Measurements from ENCODE around the gene TXNDC11. TPM values are rescaled to one million over a fixed set of nuclear protein-coding genes. Genes with fewer than 3 reads are reported as not detected.

Gene TXNDC11
- total RNA-seq, 2 experiments from 2014 or later: 27.3 to 28.3 TPM

DNA sequence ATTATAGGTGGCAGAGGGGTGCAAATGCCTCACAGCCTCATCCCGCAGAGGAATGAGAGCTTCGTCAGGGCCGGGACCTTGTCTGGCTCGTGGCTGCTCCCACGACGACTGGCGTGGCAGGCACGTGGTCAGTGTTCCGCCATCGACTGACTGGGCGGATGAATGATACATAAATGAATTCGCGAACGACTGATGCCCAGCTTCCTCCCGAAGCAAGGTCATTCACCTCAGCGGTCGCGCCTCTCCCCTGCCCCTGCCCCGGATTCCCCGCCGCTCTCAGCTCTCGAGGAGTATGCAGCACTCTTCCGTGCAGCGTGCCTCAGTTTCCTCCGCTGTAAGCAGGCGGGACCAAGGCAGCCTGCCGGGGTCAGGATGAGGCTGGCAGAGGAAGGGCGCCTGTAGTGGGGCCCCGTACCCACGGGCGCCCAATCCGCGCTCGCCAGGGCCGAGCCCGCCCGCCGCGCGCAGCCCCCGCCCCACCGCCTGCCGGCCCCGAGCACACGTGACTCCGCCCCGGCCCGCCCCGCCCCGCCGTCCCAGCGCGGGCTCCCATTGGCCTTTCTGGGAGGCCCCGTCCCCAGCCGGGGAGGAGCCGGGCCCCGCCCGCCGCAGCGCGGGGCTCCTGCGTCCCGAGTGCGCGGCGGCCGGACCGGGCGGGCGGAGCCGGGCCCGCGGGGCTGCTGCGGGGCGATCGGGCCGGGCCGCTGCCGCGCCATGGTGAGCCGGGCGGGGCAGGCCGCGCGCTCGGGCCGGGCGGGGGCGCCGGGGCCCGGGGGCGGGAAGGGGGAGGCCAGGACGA lies 74.6 kb downstream of the TXNDC11 start, which contains the start of gene SNN:
TSS of gene SNN (plus strand) at position 632 of the 799 bp plus-strand sequence. CDS start 7,605 bp downstream, outside the sequence.
- ATAC-seq: peak; percentile 90
- peak; percentile 93 for DNase-seq
- Mint-ChIP-seq H3K4me3 (peak within 1 kb of the TSS; percentile 72), H3K27ac (no peak within 1 kb of the TSS), H3K27me3 (no peaks in the 10 kb centered on the region), H3K9me3 (ENCODE audit: low read depth) (no peaks in the 10 kb centered on the region), H3K36me3 (ENCODE audit: low read depth) (no peaks in the 10 kb centered on the region), H3K4me1 (peaks cover 73% of the 10 kb centered on the region)
- intact Hi-C loops (cut with DNase I, micrococcal nuclease): loop anchor here in 1 of 2 experiments (1.0 to 2.0 kb wide), 9 partner anchors 74 to 725 kb away; partner anchors contain the start of genes DEXI, RMI2, RSL1D1 and SNX29
- ChIA-PET CTCF (interaction anchor here (0.6 to 1.6 kb wide), 3 partner anchors 12 to 263 kb away, joined by 3 to 9 read pairs (median 4); no protein-coding TSS in a partner anchor), POLR2A (no interaction called here)

DNA sequence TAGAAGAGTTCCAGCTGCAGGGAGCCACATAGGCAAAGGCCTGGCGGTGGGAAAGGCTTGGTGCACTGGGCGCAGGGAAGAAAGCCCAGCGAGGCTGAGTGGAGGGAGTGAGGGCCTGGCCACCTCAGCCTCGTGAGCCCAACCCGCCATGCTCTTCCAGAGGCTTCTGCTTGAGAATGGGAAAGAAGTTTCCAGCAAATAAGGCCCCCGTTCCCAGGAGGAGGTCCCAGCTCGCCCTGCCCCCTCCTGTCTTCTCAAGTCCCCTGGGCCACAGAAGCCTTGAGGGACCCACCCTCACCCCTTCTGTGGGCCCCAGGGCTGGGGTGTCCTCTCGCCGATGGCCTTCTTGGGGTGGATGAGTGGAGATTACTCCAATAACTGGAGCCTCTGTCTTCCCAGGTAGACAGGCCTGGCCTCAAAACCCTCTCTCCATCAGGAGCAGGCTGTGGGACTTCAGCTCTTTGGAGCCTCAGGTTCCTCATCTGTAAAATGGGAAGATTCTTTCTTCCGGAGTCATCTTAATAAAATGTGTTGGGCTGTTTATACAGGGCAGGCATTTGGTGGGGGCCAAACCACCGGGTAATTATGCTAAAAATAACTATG lies 75.3 kb downstream of the TXNDC11 start:
- Mint-ChIP-seq H3K9me3 (ENCODE audit: low read depth) (no peaks in the 10 kb centered on the region), H3K36me3 (ENCODE audit: low read depth) (no peaks in the 10 kb centered on the region), H3K4me3 (peak overlapping the region; percentile 61), H3K4me1 (peaks cover 67% of the 10 kb centered on the region), H3K27me3 (no peaks in the 10 kb centered on the region), H3K27ac (no peak overlapping the region)
- intact Hi-C loops (cut with DNase I, micrococcal nuclease): no loop called here
- CTCF ChIA-PET: interaction anchor here (0.6 kb wide), 1 partner anchor 262 kb away, joined by 4 read pairs; no protein-coding TSS in a partner anchor
- POLR2A ChIA-PET: interaction anchor here (0.6 kb wide), 1 partner anchor 708 kb away, joined by 3 read pairs; no protein-coding TSS in a partner anchor
- no peak for DNase-seq
- no peak for ATAC-seq

DNA sequence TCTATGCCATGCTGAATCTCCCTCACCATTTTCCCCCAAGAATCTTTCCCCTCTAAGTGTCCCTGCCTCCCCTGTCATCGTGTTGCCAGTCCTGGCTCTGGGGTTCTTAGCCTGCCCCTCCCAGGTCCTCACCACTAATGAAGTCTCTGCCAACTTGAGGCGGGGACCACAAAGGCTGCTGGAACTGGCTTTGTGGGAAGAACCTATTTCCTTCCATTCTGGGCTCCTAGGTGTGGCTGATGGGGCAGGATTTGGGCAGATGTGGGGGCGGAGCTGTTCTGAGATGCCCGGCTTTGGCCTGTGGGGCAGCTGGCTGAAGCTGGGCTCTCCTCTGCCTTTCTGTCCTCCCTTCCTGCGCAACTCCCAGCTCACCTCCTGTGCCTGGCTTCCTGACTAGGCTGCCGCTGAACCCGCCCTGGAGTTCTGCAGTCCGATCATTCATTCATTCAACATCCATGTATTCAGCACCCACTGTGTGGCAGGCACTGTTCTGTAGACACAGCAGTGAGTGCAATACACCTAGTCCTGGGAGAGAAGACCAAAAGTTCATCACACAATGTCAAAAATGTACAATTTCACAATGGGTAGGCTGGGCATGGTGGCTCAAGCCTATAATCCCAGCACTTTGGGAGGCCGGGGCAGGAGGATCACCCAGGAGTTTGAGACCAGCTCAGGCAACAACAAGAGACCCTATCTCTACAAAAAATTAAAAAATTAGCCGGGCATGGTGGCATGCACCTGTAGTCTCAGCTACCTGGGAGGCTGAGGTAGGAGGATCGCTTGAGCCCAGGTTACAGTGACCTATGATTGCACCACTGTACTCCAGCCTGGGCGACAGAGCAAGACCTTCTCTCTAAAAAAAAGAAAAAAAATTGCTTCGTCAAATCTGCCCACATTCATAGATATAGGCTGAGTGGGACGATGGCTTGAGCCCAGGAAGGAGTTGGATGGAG lies 76.3 kb downstream of the TXNDC11 start:
- H3K9me3 Mint-ChIP-seq (ENCODE audit: low read depth): no peaks in the 10 kb centered on the region
- H3K36me3 Mint-ChIP-seq (ENCODE audit: low read depth): no peaks in the 10 kb centered on the region
- no peak for DNase-seq
- H3K27me3 Mint-ChIP-seq: no peaks in the 10 kb centered on the region
- ChIA-PET POLR2A (interaction anchor here (0.6 kb wide), 1 partner anchor 707 kb away, joined by 3 read pairs; no protein-coding TSS in a partner anchor), CTCF (interaction anchor here (1.4 kb wide), 3 partner anchors 23 to 716 kb away, joined by 4 to 7 read pairs (median 4); no protein-coding TSS in a partner anchor)
- ATAC-seq: no peak
- peak overlapping the region; percentile 22 for H3K27ac Mint-ChIP-seq
- H3K4me3 Mint-ChIP-seq: no peak overlapping the region
- intact Hi-C loops (cut with DNase I, micrococcal nuclease): no loop called here
- H3K4me1 Mint-ChIP-seq: peaks cover 57% of the 10 kb centered on the region

DNA sequence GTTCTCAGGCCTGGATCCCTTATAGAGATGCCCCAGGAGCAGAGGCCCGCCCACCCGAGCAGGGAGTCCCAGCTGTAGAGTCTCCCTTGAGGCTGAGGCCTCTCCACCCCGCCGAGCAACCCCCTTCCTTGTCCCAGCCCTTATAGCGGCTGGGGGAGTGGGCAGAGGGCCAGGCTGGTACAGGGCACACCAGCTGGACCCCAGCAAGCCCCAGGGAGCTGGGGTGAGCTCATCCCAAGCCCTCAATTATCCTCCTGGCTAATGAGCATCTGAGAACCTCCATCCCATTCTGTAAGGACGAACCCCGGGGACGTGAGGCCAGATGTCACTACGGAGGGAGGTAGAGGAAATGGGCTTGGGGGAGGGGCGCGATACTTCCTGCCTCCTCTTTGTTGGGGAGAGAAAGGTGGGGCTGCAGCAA lies 77.6 kb downstream of the TXNDC11 start:
- DNase-seq (peak; percentile 58), ATAC-seq (no peak)
- Mint-ChIP-seq H3K4me1 (peaks cover 44% of the 10 kb centered on the region), H3K9me3 (ENCODE audit: low read depth) (no peaks in the 10 kb centered on the region), H3K4me3 (peak overlapping the region; percentile 29), H3K27ac (peak overlapping the region; percentile 78), H3K27me3 (no peaks in the 10 kb centered on the region), H3K36me3 (ENCODE audit: low read depth) (no peaks in the 10 kb centered on the region)
- intact Hi-C loops (cut with DNase I, micrococcal nuclease): no loop called here
- ChIA-PET CTCF (interaction anchor here (0.9 to 1.4 kb wide), 7 partner anchors 10 to 715 kb away, joined by 3 to 7 read pairs (median 4); no protein-coding TSS in a partner anchor), POLR2A (interaction anchor here (0.5 kb wide), 1 partner anchor 25 kb away, joined by 3 read pairs; no protein-coding TSS in a partner anchor)

DNA sequence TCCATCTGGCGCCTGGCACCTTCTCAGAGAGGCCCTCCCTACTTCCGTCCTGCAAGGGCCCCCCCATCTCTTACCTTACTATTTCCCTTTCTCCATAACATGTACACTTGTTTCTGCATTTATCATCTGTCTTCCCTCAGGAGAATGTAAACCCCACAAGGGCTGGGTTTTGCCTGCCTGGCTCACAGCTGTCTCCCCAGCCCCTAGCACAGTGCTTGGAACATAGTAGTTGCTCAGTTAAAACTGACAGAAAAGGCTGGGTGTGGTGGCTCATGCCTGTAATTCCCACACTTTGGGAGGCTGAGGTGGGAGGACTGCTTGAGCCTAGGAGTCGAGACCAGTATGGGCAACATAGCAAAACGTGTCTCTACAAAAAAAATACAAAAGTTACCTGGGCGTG lies 80.1 kb downstream of the TXNDC11 start:
- H3K4me1 Mint-ChIP-seq: peaks cover 33% of the 10 kb centered on the region
- H3K9me3 Mint-ChIP-seq (ENCODE audit: low read depth): no peaks in the 10 kb centered on the region
- no peak overlapping the region for H3K27ac Mint-ChIP-seq
- ATAC-seq: no peak
- DNase-seq: no peak
- ChIA-PET POLR2A (interaction anchor here (0.6 kb wide), 1 partner anchor 57 kb away, joined by 7 read pairs; no protein-coding TSS in a partner anchor), CTCF (interaction anchor here (0.6 kb wide), 1 partner anchor 128 kb away, joined by 4 read pairs; no protein-coding TSS in a partner anchor)
- no peak overlapping the region for H3K4me3 Mint-ChIP-seq
- no peaks in the 10 kb centered on the region for H3K36me3 Mint-ChIP-seq (ENCODE audit: low read depth)
- intact Hi-C loops (cut with DNase I, micrococcal nuclease): no loop called here
- H3K27me3 Mint-ChIP-seq: no peaks in the 10 kb centered on the region

DNA sequence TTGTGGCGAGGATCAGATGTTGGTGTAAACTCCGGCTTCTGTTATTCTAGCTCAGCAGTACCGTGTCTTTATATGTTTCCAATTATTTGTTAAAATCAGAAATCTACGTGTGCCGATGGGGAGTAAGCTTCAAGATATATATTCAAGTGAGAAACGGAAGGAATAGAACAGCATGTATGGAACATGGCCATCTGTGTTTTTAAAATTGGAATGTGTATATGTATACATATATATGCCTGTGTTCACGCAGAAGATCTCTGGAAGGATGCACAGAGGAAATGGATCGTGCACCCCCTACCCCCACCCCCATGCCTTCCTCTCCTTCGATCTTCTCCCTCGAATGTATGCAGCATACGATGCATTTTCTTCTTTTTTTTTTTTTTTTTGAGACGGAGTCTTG lies 82.1 kb downstream of the TXNDC11 start:
- Mint-ChIP-seq H3K27me3 (no peaks in the 10 kb centered on the region), H3K9me3 (ENCODE audit: low read depth) (no peaks in the 10 kb centered on the region), H3K4me3 (no peak overlapping the region), H3K36me3 (ENCODE audit: low read depth) (no peaks in the 10 kb centered on the region), H3K4me1 (peaks cover 19% of the 10 kb centered on the region), H3K27ac (no peak overlapping the region)
- ChIA-PET POLR2A (no interaction called here), CTCF (interaction anchor here (0.9 to 1.4 kb wide), 6 partner anchors 13 to 680 kb away, joined by 3 to 4 read pairs (median 3); no protein-coding TSS in a partner anchor)
- ATAC-seq (no peak), DNase-seq (no peak)
- intact Hi-C loops (cut with DNase I, micrococcal nuclease): no loop called here

DNA sequence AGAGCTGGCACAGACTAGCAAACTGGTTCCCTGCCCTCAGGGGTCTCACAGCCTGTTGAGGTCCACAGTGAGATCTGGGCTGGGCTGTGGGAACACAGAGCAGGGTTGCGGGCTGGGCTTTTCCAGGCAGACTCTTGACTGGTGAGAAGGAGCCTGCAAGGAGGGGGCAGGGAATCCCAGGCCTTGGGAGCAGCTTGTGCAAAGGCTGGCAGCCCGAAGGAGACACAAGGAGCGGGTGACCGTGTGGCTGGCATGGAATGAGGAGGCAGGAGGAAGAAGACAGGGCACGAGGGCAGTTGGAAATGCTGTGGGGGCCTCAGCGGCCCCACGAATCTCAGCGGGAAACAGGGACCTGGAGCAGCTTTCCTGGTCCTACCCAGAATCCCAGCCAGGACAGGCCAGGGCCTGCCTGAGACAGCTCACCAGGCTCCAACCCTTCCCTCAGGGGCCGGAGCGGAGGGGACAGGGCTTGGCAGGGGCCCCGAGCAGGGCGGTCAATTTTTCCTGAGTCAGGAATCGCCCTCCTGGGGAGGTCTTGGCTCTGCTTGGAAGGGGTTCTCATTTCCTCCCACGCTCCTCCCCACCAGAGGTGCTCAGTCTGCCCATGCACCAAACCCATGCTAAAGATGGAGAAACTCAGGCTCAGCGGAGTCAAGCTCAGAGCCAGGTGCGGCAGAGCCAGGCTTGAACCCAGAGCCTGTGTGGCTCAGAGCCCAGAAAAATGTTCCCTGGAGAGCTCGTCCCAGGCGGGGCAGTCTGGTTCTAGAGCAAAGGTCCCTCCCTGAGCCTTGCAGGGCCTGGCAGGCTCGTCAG lies 83.6 kb downstream of the TXNDC11 start:
- H3K4me3 Mint-ChIP-seq: no peak overlapping the region
- ChIA-PET POLR2A (interaction anchor here (0.6 kb wide), 1 partner anchor 31 kb away, joined by 3 read pairs; no protein-coding TSS in a partner anchor), CTCF (interaction anchor here (0.6 to 1.1 kb wide), 5 partner anchors 70 to 796 kb away, joined by 3 read pairs; no protein-coding TSS in a partner anchor)
- no peak overlapping the region for H3K27ac Mint-ChIP-seq
- DNase-seq: no peak
- H3K9me3 Mint-ChIP-seq (ENCODE audit: low read depth): no peaks in the 10 kb centered on the region
- H3K27me3 Mint-ChIP-seq: no peaks in the 10 kb centered on the region
- peaks cover 10% of the 10 kb centered on the region for H3K4me1 Mint-ChIP-seq
- H3K36me3 Mint-ChIP-seq (ENCODE audit: low read depth): no peaks in the 10 kb centered on the region
- no peak for ATAC-seq
- intact Hi-C loops (cut with DNase I, micrococcal nuclease): no loop called here

DNA sequence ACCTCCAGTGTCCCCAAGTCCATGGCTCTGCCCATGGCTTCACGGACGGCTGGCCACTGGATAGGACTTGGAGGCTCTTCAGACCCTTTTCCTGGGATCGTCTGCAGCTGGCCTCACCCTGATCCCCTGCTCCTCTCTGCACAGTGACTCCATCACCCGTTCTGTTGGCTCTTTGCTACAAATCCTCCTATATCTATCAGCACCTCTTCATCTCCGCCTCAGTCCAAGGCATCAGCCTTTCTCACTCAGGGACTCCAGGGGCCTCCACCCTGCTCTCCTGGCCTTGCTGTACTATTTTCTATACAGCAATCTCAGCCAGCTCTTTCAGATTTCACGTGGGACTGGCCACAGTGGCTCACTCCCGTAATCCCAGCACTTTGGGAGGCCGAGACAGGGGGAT lies 85.1 kb downstream of the TXNDC11 start:
- Mint-ChIP-seq H3K4me3 (no peak overlapping the region), H3K36me3 (ENCODE audit: low read depth) (no peaks in the 10 kb centered on the region), H3K27me3 (no peaks in the 10 kb centered on the region), H3K4me1 (peaks cover 7% of the 10 kb centered on the region), H3K27ac (no peak overlapping the region), H3K9me3 (ENCODE audit: low read depth) (no peaks in the 10 kb centered on the region)
- POLR2A ChIA-PET: no interaction called here
- CTCF ChIA-PET: no interaction called here
- intact Hi-C loops (cut with DNase I, micrococcal nuclease): no loop called here
- no peak for DNase-seq
- ATAC-seq: no peak

DNA sequence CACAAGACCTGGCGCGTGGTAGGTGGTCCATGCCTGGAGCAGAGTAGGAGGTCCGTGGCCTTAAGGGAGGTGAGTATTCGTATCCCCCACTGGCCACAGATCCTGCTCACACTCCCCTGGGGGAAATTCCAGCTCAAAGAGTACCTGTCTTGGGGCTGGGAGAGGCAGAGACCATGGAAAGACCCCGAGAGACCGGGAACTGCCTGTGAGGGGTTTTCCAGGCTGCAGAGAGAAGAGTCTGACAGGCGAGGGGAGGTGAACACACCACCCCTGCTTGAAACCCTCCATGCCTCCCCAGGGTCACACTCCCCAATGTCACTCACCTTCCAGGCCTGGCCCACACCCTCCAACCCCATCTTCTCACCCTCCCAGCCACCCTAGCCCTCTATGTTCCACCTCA lies 87.0 kb downstream of the TXNDC11 start:
- peaks cover 7% of the 10 kb centered on the region for H3K4me1 Mint-ChIP-seq
- H3K27me3 Mint-ChIP-seq: no peaks in the 10 kb centered on the region
- no peak overlapping the region for H3K27ac Mint-ChIP-seq
- H3K9me3 Mint-ChIP-seq (ENCODE audit: low read depth): no peaks in the 10 kb centered on the region
- ChIA-PET CTCF (interaction anchor here (0.6 to 1.7 kb wide), 4 partner anchors 9 to 260 kb away, joined by 3 to 7 read pairs (median 4); no protein-coding TSS in a partner anchor), POLR2A (no interaction called here)
- no peaks in the 10 kb centered on the region for H3K36me3 Mint-ChIP-seq (ENCODE audit: low read depth)
- ATAC-seq: no peak
- no peak overlapping the region for H3K4me3 Mint-ChIP-seq
- DNase-seq: no peak
- intact Hi-C loops (cut with DNase I, micrococcal nuclease): no loop called here

DNA sequence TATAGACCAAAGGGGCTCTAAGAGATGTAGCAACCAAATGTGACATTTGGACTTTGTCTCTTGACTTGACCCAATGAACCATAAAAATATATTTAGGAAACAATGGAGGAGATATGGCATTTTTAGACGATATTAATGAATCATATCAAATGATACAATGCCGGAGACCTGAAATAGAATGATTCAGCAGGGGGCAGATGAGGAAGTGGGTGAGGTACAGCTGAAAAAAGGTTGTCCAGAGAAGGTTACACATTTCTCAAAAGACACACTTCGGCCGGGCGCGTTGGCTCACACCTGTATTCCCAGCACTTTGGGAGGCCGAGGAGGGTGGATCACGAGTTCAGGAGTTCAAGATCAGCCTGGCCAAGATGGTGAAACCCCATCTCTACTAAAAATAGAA lies 90.9 kb downstream of the TXNDC11 start:
- Mint-ChIP-seq H3K4me1 (peaks cover 7% of the 10 kb centered on the region), H3K27me3 (no peaks in the 10 kb centered on the region), H3K9me3 (ENCODE audit: low read depth) (no peaks in the 10 kb centered on the region), H3K27ac (no peak overlapping the region), H3K4me3 (no peak overlapping the region), H3K36me3 (ENCODE audit: low read depth) (no peaks in the 10 kb centered on the region)
- POLR2A ChIA-PET: no interaction called here
- ATAC-seq (no peak), DNase-seq (no peak)
- intact Hi-C loops (cut with DNase I, micrococcal nuclease): no loop called here
- CTCF ChIA-PET: interaction anchor here (1.4 kb wide), 1 partner anchor 18 kb away, joined by 3 read pairs; no protein-coding TSS in a partner anchor

Data from activated CD4-positive, alpha-beta T cell treated with anti-CD3 and anti-CD28 coated beads for 36 hours (primary cell).